GM12892 (cell line): ENCODE measurements around the gene FBLN2.

ENCODE experiments used
- POLR2A ChIP-seq: IDR thresholded peaks from 2 replicates; pipeline ENCODE4 v1.6.1; 2011; ENCODE audit warnings: low read depth, low read length, control low read depth
- POLR2AphosphoS5 ChIP-seq: IDR thresholded peaks from 2 replicates; pipeline ENCODE4 v1.6.1; 2011; ENCODE audit warnings: low read depth, low read length, control low read depth

GRCh38 chr3:13620281-13620680 is 71.4 kb downstream of the FBLN2 start:
- TF ChIP-seq POLR2AphosphoS5 (no peak), POLR2A (no peak)
